ENCODE results near the gene HBG1. TPM values are rescaled to one million over a fixed set of nuclear protein-coding genes. Genes with fewer than 3 reads are reported as not detected.

HBG1 gene
- total and polyA plus RNA-seq, 10 of the 15 experiments (the other 5 are each of a cell fraction or from before 2014, with no cell fraction given), result 0.84 to 2.3 (median 1.9) TPM; not detected in 5

DNA sequence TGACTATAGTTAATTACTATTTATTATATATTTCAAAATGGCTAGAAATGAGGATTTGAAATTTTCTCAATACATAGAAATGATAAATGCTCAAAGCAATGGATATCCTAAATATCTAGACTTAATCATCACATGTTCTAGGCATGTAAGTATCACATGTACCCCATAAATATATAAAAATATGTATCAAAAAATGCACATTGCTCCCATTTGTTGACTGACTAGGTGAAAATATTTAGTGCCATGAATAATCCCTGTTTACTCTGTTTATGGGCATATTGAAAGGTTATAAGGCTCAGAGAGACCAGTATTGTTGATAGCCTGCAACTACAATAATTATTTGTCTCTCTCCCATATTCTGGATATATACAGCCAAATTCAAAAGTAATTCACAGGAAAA is 17.0 kb upstream of the HBG1 start:
- DNase-seq (ENCODE audit: low read depth, low spot score) (no peak), FAIRE-seq (no peak), ATAC-seq (no peak)
- H3K4me3 ChIP-seq, result no peak overlapping the region
- no peak overlapping the region for H2AFZ ChIP-seq (ENCODE audit: control insufficient read depth, low read depth, low read length)
- H3K27me3 ChIP-seq (replicated peaks in 1 of 2; ENCODE audit: control insufficient read depth in 2 of 2, insufficient read depth in 2 of 2, low read length in 1 of 2), result no peaks in the 10 kb centered on the region
- H3K9me3 ChIP-seq (replicated peaks; ENCODE audit: control insufficient read depth, insufficient read depth, low read length), result no peaks in the 10 kb centered on the region
- TF ChIP-seq TBL1XR1 (IDR thresholded peaks at IDR 0.05; ENCODE audit: low read depth, low read length), result no peak
- TF ChIP-seq JUND (IDR thresholded peaks at IDR 0.05; ENCODE audit: low read depth, low read length), result no peak
- no peak for TF ChIP-seq TAF1 (IDR thresholded peaks at IDR 0.05; ENCODE audit: borderline replicate concordance, low read depth, low read length)
- TF ChIP-seq RAD51 (IDR thresholded peaks at IDR 0.05), result no peak
- TF ChIP-seq SMAD5 (IDR thresholded peaks at IDR 0.05; ENCODE audit: low read depth), result no peak
- no peak overlapping the region for H3K9ac ChIP-seq (ENCODE audit: control insufficient read depth, insufficient read depth, low read length)
- ChIA-PET CTCF (no interaction called here), RAD21 (ENCODE audit: unreplicated experiment) (no interaction called here), POLR2A (no interaction called here), SMC1A (ENCODE audit: uncharacterized antibody, unreplicated experiment) (no interaction called here)
- in situ Hi-C loops (cut with MboI), result no loop called here
- intact Hi-C loops (cut with micrococcal nuclease; ENCODE audit: unreplicated experiment), result no loop called here
- no peaks in the 10 kb centered on the region for H3K4me1 ChIP-seq (ENCODE audit: control insufficient read depth, insufficient read depth, low read length)
- H4K20me1 ChIP-seq (ENCODE audit: control insufficient read depth, insufficient read depth), result no peaks in the 10 kb centered on the region
- no TSS peak for BruUV-seq (replicated peaks)
- H3K27ac ChIP-seq (ENCODE audit: control insufficient read depth, insufficient read depth), result no peak overlapping the region
- no peak overlapping the region for H3K4me2 ChIP-seq (ENCODE audit: control insufficient read depth, insufficient read depth)
- no peaks in the 10 kb centered on the region for H3K79me2 ChIP-seq (ENCODE audit: control insufficient read depth, insufficient read depth, low read length)
- H3K36me3 ChIP-seq (ENCODE audit: control insufficient read depth in 2 of 2, insufficient read depth in 2 of 2, low read length in 1 of 2), result no peaks in the 10 kb centered on the region

DNA sequence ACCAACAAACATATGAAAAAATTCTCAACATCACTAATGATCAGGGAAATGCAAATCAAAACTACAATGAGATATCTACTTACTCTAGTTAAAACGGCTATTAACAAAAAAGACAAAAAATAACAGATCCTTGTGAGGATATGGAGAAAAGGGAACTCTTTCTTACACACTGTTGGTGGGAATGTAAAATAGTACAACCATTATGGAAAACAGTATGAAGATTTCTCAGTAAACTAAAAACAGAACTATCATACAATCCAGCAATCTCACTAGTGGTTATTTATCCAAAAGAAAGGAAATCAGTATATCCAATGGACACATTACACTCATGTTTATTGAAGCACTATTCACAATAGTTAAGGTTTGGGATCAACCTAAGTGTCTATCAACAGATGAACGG is 16.2 kb upstream of the HBG1 start:
- POLR2A ChIA-PET, result no interaction called here
- in situ Hi-C loops (cut with MboI) (no loop called here), intact Hi-C loops (cut with micrococcal nuclease; ENCODE audit: unreplicated experiment) (no loop called here)
- Histone ChIP-seq H3K4me3 (no peak overlapping the region), H2AFZ (ENCODE audit: control insufficient read depth, low read depth, low read length) (no peak overlapping the region), H3K9ac (ENCODE audit: control insufficient read depth, insufficient read depth, low read length) (no peak overlapping the region), H3K4me2 (ENCODE audit: control insufficient read depth, insufficient read depth) (no peak overlapping the region), H4K20me1 (ENCODE audit: control insufficient read depth, insufficient read depth) (no peaks in the 10 kb centered on the region), H3K9me3 (replicated peaks; ENCODE audit: control insufficient read depth, insufficient read depth, low read length) (no peaks in the 10 kb centered on the region), H3K27ac (ENCODE audit: control insufficient read depth, insufficient read depth) (no peak overlapping the region), H3K4me1 (ENCODE audit: control insufficient read depth, insufficient read depth, low read length) (no peaks in the 10 kb centered on the region), H3K79me2 (ENCODE audit: control insufficient read depth, insufficient read depth, low read length) (no peaks in the 10 kb centered on the region), H3K36me3 (ENCODE audit: control insufficient read depth in 2 of 2, insufficient read depth in 2 of 2, low read length in 1 of 2) (no peaks in the 10 kb centered on the region), H3K27me3 (replicated peaks in 1 of 2; ENCODE audit: control insufficient read depth in 2 of 2, insufficient read depth in 2 of 2, low read length in 1 of 2) (no peaks in the 10 kb centered on the region)
- SMC1A ChIA-PET (ENCODE audit: uncharacterized antibody, unreplicated experiment), result interaction anchor here (1.0 kb wide), 1 partner anchor 9 kb away, joined by 3 read pairs; no protein-coding TSS in a partner anchor
- ATAC-seq, result no peak
- TF ChIP-seq NFXL1 (IDR thresholded peaks at IDR 0.05; ENCODE audit: borderline replicate concordance) (no peak), CREB1 (IDR thresholded peaks at IDR 0.05; ENCODE audit: low read depth) (no peak), SRF (IDR thresholded peaks at IDR 0.05; ENCODE audit: low read depth in 2 of 2, low read length in 2 of 2) (no peak), YY1 (IDR thresholded peaks at IDR 0.05; ENCODE audit: low read depth, low read length) (no peak), IRF4 (IDR thresholded peaks at IDR 0.05; ENCODE audit: low read depth, low read length) (no peak), RFX5 (IDR thresholded peaks at IDR 0.05; ENCODE audit: low read depth, low read length) (no peak)
- CTCF ChIA-PET, result no interaction called here
- WGBS (ENCODE audit: insufficient coverage, insufficient replicate concordance, low lambda C conversion rate, missing lambda C conversion rate), result 15% methylated on average over 2 of the region's 2 CpGs
- RAD21 ChIA-PET (ENCODE audit: unreplicated experiment), result no interaction called here
- BruUV-seq (replicated peaks), result no TSS peak
- DNase-seq (ENCODE audit: low read depth, low spot score), result no peak
- no peak for FAIRE-seq

Measured in GM12878 (cell line).